H1 (cell line): ENCODE data around the gene DYNLL2. TPM values are rescaled to one million over a fixed set of nuclear protein-coding genes. Genes with fewer than 3 reads are reported as not detected.

Experiments
- CTCF ChIA-PET: fragments of 300-600 bp; sonication (Branson Sonifier 250); formaldehyde crosslinking; loops from one replicate; lab custom pipeline; 2021; ENCODE audit not compliant: partially characterized antibody; lab: Charles Lee
- POLR2A ChIA-PET: fragments of 300-600 bp; sonication (Branson Sonifier 250); formaldehyde crosslinking; loops from one replicate; lab custom pipeline; 2021; ENCODE audit warnings: inconsistent platforms; ENCODE audit not compliant: partially characterized antibody; lab: Charles Lee
- DNase-seq, 2 experiments: peaks; one replicate each; pipeline versions ENCODE4 v3.0.0 to v3.0.0-alpha.2; 2010 to 2022; ENCODE audit warnings: low spot score in 2 of 2, low read depth in 1 of 2, mixed read lengths in 1 of 2
- FAIRE-seq: peaks from 2 replicates; lab custom pipeline; 2011; peaks lifted over from hg19 to GRCh38; lab: Jason Lieb, UNC
- H2AFZ ChIP-seq: 2 replicates; pipeline ENCODE4 v1.8.1; 2012; ENCODE audit warnings: low read length, inconsistent platforms
- H2AK5ac ChIP-seq: 2 replicates; pipeline ENCODE4 v1.6.1; 2013; ENCODE audit warnings: low read depth, low read length
- H2BK120ac ChIP-seq: replicated peaks from 2 replicates; pipeline ENCODE3; 2013; ENCODE audit warnings: low read depth, low read length, inconsistent platforms
- H2BK12ac ChIP-seq: 2 replicates; pipeline ENCODE4 v1.6.1; 2013; ENCODE audit warnings: low read depth, low read length
- H2BK15ac ChIP-seq: 2 replicates; pipeline ENCODE4 v1.6.1; 2013; ENCODE audit warnings: low read length
- H2BK20ac ChIP-seq: 2 replicates; pipeline ENCODE4 v1.6.1; 2013; ENCODE audit warnings: low read length
- H2BK5ac ChIP-seq: 2 replicates; pipeline ENCODE4 v1.6.1; 2013; ENCODE audit warnings: low read depth, low read length
- H3K14ac ChIP-seq: 2 replicates; pipeline ENCODE4 v1.6.1; 2013; ENCODE audit warnings: inconsistent platforms; ENCODE audit not compliant: insufficient read length
- H3K18ac ChIP-seq: 2 replicates; pipeline ENCODE4 v1.6.1; 2013; ENCODE audit warnings: low read length; ENCODE audit errors: extremely low read depth
- H3K23ac ChIP-seq: 2 replicates; pipeline ENCODE4 v1.6.1; 2013; ENCODE audit warnings: inconsistent platforms; ENCODE audit not compliant: insufficient read length
- H3K23me2 ChIP-seq: 2 replicates; pipeline ENCODE4 v1.6.1; 2013; ENCODE audit warnings: low read depth, low read length
- H3K27ac ChIP-seq: 2 replicates; pipeline ENCODE4 v1.6.1; 2011; ENCODE audit warnings: low read depth, low read length, inconsistent platforms
- H3K27me3 ChIP-seq, 4 experiments: replicated peaks in 1 of 4; 1 replicate in 1 of 4; 2 replicates in 3 of 4; pipeline versions ENCODE4 v1.6.1 to v1.8.1; 2011 to 2013; ENCODE audit warnings: low read length in 3 of 4, mild to moderate bottlenecking in 3 of 4, inconsistent platforms in 2 of 4, mixed read lengths in 2 of 4, moderate library complexity in 1 of 4; ENCODE audit not compliant: control insufficient read depth in 3 of 4, insufficient read depth in 3 of 4; ENCODE audit errors: extremely low read depth in 1 of 4
- H3K36me3 ChIP-seq, 4 experiments: 2 replicates each; pipeline versions ENCODE4 v1.6.1 to v1.8.1; 2011 to 2013; ENCODE audit warnings: mild to moderate bottlenecking in 4 of 4, low read length in 3 of 4, moderate library complexity in 2 of 4, control low read depth in 1 of 4, inconsistent platforms in 1 of 4; ENCODE audit not compliant: insufficient read depth in 4 of 4, control insufficient read depth in 2 of 4
- H3K4ac ChIP-seq: replicated peaks from 2 replicates; pipeline ENCODE3; 2013; ENCODE audit warnings: low read length, low read depth, mixed read lengths, inconsistent platforms; ENCODE audit not compliant: insufficient read length
- H3K4me1 ChIP-seq, 4 experiments: replicated peaks in 1 of 4; 1 replicate in 1 of 4; 2 replicates in 3 of 4; pipeline versions ENCODE4 v1.6.1 to v1.8.1; 2011 to 2013; ENCODE audit warnings: low read length in 3 of 4, inconsistent platforms in 2 of 4, mixed read lengths in 1 of 4; ENCODE audit not compliant: insufficient read depth in 4 of 4, control insufficient read depth in 3 of 4
- H3K4me2 ChIP-seq, 2 experiments: 2 replicates each; pipeline versions ENCODE4 v1.6.1 to v1.8.1; 2011 to 2013; ENCODE audit warnings: low read depth in 2 of 2, low read length in 2 of 2, control low read depth in 1 of 2, inconsistent platforms in 1 of 2, mild to moderate bottlenecking in 1 of 2; ENCODE audit not compliant: insufficient read depth in 1 of 2
- H3K4me3 ChIP-seq, 4 experiments: fragments of 200-600, 300-600 bp in 1 of 4; sonication (generic), shearing (Covaris generic), sonication (Bioruptor Twin) in 1 of 4; 2 replicates each; pipeline versions ENCODE4 v1.5.1 to v1.8.1; 2011 to 2016; ENCODE audit warnings: low read length in 4 of 4, low read depth in 3 of 4, control low read depth in 2 of 4, inconsistent platforms in 2 of 4, mild to moderate bottlenecking in 2 of 4, mixed read lengths in 1 of 4, moderate library complexity in 1 of 4; ENCODE audit not compliant: insufficient read depth in 2 of 4; ENCODE audit errors: extremely low read depth in 1 of 4
- H3K56ac ChIP-seq: replicated peaks from 2 replicates; pipeline ENCODE3; 2013; ENCODE audit warnings: low read depth, mild to moderate bottlenecking, mixed read lengths, low read length, inconsistent platforms; ENCODE audit not compliant: insufficient read length
- H3K79me1 ChIP-seq: 2 replicates; pipeline ENCODE4 v1.6.1; 2013; ENCODE audit warnings: low read depth, low read length, control low read depth
- H3K79me2 ChIP-seq, 2 experiments: 2 replicates each; pipeline versions ENCODE4 v1.6.1 to v1.8.1; 2012 to 2013; ENCODE audit warnings: low read length in 2 of 2, mild to moderate bottlenecking in 2 of 2, inconsistent platforms in 1 of 2; ENCODE audit not compliant: insufficient read depth in 2 of 2, control insufficient read depth in 1 of 2
- H3K9ac ChIP-seq, 4 experiments: replicated peaks in 1 of 4; 1 replicate in 1 of 4; 2 replicates in 3 of 4; pipeline versions ENCODE4 v1.6.1 to v1.8.1; 2011 to 2013; ENCODE audit warnings: low read depth in 3 of 4, low read length in 3 of 4, control low read depth in 2 of 4, mild to moderate bottlenecking in 2 of 4, moderate library complexity in 2 of 4, inconsistent platforms in 1 of 4; ENCODE audit errors: extremely low read depth in 1 of 4
- H3K9me3 ChIP-seq, 2 experiments: 2 replicates each; pipeline versions ENCODE4 v1.6.1 to v1.8.1; 2012 to 2013; ENCODE audit warnings: mild to moderate bottlenecking in 2 of 2, moderate library complexity in 2 of 2, control low read depth in 1 of 2, inconsistent platforms in 1 of 2, low read depth in 1 of 2, low read length in 1 of 2, mixed read lengths in 1 of 2; ENCODE audit not compliant: insufficient read depth in 2 of 2
- H4K20me1 ChIP-seq, 2 experiments: replicated peaks in 1 of 2; 2 replicates each; pipeline versions ENCODE3 to v1.8.1; 2011 to 2013; ENCODE audit warnings: inconsistent platforms in 2 of 2, low read length in 2 of 2, mild to moderate bottlenecking in 1 of 2; ENCODE audit not compliant: insufficient read depth in 2 of 2, control insufficient read depth in 1 of 2
- H4K5ac ChIP-seq: 2 replicates; pipeline ENCODE4 v1.6.1; 2013; ENCODE audit warnings: low read length, low read depth, mixed read lengths, inconsistent platforms; ENCODE audit not compliant: insufficient read length
- H4K8ac ChIP-seq: 2 replicates; pipeline ENCODE4 v1.8.0; 2013; ENCODE audit warnings: mild to moderate bottlenecking, moderate library complexity, low read length, inconsistent platforms; ENCODE audit not compliant: insufficient read depth; ENCODE audit errors: extremely low read depth
- H4K91ac ChIP-seq: replicated peaks from 2 replicates; pipeline ENCODE3; 2013; ENCODE audit warnings: low read length, mixed read lengths, inconsistent platforms; ENCODE audit not compliant: insufficient read length
- GABPA ChIP-seq: IDR thresholded peaks from 2 replicates; pipeline ENCODE4 v1.6.1; 2011; ENCODE audit warnings: mild to moderate bottlenecking, low read length, moderate library complexity, borderline replicate concordance; ENCODE audit not compliant: insufficient read depth
- KDM4A ChIP-seq: IDR thresholded peaks from one replicate; pipeline ENCODE4 v1.7.1; 2012; ENCODE audit warnings: low read depth, mild to moderate bottlenecking, moderate library complexity, low read length, inconsistent platforms; ENCODE audit not compliant: severe bottlenecking
- NANOG ChIP-seq: IDR thresholded peaks from 2 replicates; pipeline ENCODE4 v1.6.1; 2011; ENCODE audit warnings: low read length, low read depth, mild to moderate bottlenecking, inconsistent platforms; ENCODE audit not compliant: insufficient read depth, poor library complexity, severe bottlenecking
- PHF8 ChIP-seq: fragments of 200-600 bp; sonication (generic); conservative IDR thresholded peaks from 2 replicates; pipeline ENCODE4 v1.7.1; 2012; ENCODE audit warnings: low read depth, mild to moderate bottlenecking, inconsistent platforms, low read length, moderate library complexity
- POLR2A ChIP-seq, 2 experiments: IDR thresholded peaks; 1 replicate in 1 of 2; 2 replicates in 1 of 2; pipeline ENCODE4 v1.6.1; 2011; ENCODE audit warnings: low read depth in 2 of 2, low read length in 2 of 2, mild to moderate bottlenecking in 2 of 2; ENCODE audit errors: control extremely low read depth in 1 of 2
- POU5F1 ChIP-seq: IDR thresholded peaks from 2 replicates; pipeline ENCODE4 v1.6.1; 2011; ENCODE audit warnings: low read depth, mild to moderate bottlenecking, low read length, moderate library complexity
- SP1 ChIP-seq: IDR thresholded peaks from 2 replicates; pipeline ENCODE4 v1.6.1; 2011; ENCODE audit warnings: low read depth, low read length
- SP2 ChIP-seq: IDR thresholded peaks from 2 replicates; pipeline ENCODE4 v1.6.1; 2012; ENCODE audit warnings: mild to moderate bottlenecking, low read length, inconsistent platforms
- TAF7 ChIP-seq: optimal IDR thresholded peaks from 2 replicates; pipeline ENCODE3; 2011; ENCODE audit warnings: low read depth, mild to moderate bottlenecking, inconsistent platforms, low read length, moderate library complexity, borderline replicate concordance
- WGBS, 2 experiments: shearing (Covaris generic) in 1 of 2; methylation state at CpG; one replicate each; pipeline versions ENCODE4 v1.1.6 to v1.1.7; 2013 to 2015; ENCODE audit warnings: low lambda C conversion rate in 2 of 2, mixed read lengths in 2 of 2, inconsistent platforms in 1 of 2, low coverage in 1 of 2, missing lambda C conversion rate in 1 of 2; ENCODE audit not compliant: insufficient replicate concordance in 2 of 2, insufficient coverage in 1 of 2, insufficient read length in 1 of 2; ENCODE audit errors: extremely low coverage in 1 of 2, missing lambda C conversion rate in 1 of 2; 5-methylcytosine and 5-hydroxymethylcytosine counted together
- polyA plus RNA-seq, 7 experiments: library from polyadenylated mRNA; depleted of rRNA in 3 of 7; stranded (reverse) in 5 of 7; unstranded in 2 of 7; fragments of >200 nt in 5 of 7; fragments of 200-250 nt in 2 of 7; gene quantifications; 1 replicate in 5 of 7; 2 replicates in 1 of 7; 4 replicates in 1 of 7; pipeline versions ENCODE4 v1.2.1 to v1.2.3, GENCODE V29; 2011 to 2013; ENCODE audit warnings: missing spikeins in 2 of 7, mixed read lengths in 2 of 7
- total RNA-seq: library from RNA; stranded (reverse); fragmentation: NEBNext Ultra II Directional; extraction: Animal tissue kit (Norgen Biotek cat#: 25700); gene quantifications from 2 replicates; pipeline ENCODE4 v1.2.1, GENCODE V29; 2021

Gene DYNLL2
- total and polyA plus RNA-seq, 2 of the 8 experiments (the other 6 are each of a cell fraction or from before 2014, with no cell fraction given) = 19.8 to 52.7 TPM

DNA sequence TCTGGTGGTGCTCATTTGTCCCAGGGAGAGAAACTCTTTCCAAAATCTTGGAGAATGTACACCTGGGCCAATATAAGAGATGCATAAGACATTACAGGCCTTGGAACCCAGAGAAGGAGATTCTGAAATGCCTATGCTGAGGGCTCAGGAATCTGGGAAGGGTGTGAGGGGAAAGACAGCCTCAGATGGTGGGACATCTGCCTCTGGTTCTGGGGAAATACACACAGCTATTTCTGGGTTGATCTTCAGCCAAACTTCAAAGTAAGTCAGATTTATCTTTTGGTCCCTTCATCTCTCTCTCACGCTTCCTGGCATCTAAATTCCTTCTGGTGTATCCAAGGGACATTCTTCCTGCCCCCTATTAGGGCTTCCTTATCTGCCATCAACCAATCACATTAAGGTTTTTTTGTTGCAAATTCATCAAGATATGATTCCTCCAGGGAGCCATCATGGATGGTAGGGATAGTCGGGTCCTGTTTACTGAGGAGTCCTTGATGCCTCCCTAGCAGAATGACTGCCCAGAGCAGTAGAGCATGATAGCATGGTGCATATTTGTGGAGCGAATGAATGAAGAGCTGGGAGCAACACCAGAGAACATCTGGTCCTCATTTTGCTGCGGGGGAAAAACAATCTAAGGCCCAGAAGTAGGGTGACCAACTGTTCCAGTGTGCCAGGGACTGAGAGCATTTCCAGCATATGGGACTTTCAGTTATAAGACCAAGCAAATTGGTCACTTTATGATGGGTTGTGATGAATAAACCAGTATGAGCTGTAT lies 35.7 kb upstream of the DYNLL2 start:
- Histone ChIP-seq H3K27me3 (0 out of 7 replicates have a peak, but pooled peaks cover 0 to 2% (median 0%) of the 10 kb centered on the region in 4 experiments), H3K4me2 (peak overlapping the region in 1 of 2 experiments; percentile 38; a peak in 1 of 4 replicates), H3K79me1 (no peaks in the 10 kb centered on the region), H4K5ac (no peak overlapping the region), H2BK120ac (no peak overlapping the region), H3K18ac (no peak overlapping the region), H3K56ac (no peak overlapping the region), H2BK12ac (no peak overlapping the region), H3K4me1 (peaks cover 0 to 7% (median 4%) of the 10 kb centered on the region in 4 experiments; a peak in 3 of 7 replicates), H4K20me1 (no peaks in the 10 kb centered on the region), H3K36me3 (no peaks in the 10 kb centered on the region), H2BK15ac (no peak overlapping the region), H4K91ac (no peak overlapping the region), H2BK20ac (no peak overlapping the region), H3K4me3 (no peak overlapping the region), H3K23ac (no peak overlapping the region), H3K79me2 (no peaks in the 10 kb centered on the region), H3K9me3 (no peaks in the 10 kb centered on the region), H2AFZ (peak overlapping the region; percentile 96), H2AK5ac (no peak overlapping the region), H4K8ac (no peak overlapping the region), H3K23me2 (no peaks in the 10 kb centered on the region), H3K4ac (no peak overlapping the region), H3K27ac (no peak overlapping the region), H3K9ac (no peak overlapping the region), H2BK5ac (no peak overlapping the region), H3K14ac (no peak overlapping the region)
- ChIA-PET POLR2A (interaction anchor here (0.8 to 2.8 kb wide), 5 partner anchors 13 to 41 kb away, joined by 3 to 12 read pairs (median 4); partner anchors contain the start of gene SRSF1), CTCF (interaction anchor here (1.2 to 1.8 kb wide), 3 partner anchors 13 to 202 kb away, joined by 3 to 5 read pairs (median 3); no protein-coding TSS in a partner anchor)
- FAIRE-seq (no peak), DNase-seq (no peak)
- 88% methylated on average over 4 of the region's 4 CpGs; no CpG with 5 or more reads in 1 of the 2 experiments for WGBS, 2 experiments
- no peak for TF ChIP-seq PHF8
- TF ChIP-seq NANOG = no peak
- TF ChIP-seq SP2 = no peak
- TF ChIP-seq POLR2A (IDR thresholded peaks at IDR 0.05; ENCODE audit: control extremely low read depth in 1 of 2, low read depth in 2 of 2, low read length in 2 of 2) = no peak
- no peak for TF ChIP-seq POU5F1
- TF ChIP-seq TAF7 = no peak
- no peak for TF ChIP-seq GABPA
- TF ChIP-seq SP1 = no peak
- TF ChIP-seq KDM4A = no peak
